Activated CD4-positive, alpha-beta T cell treated with anti-CD3 and anti-CD28 coated beads, Interleukin-2, Interleukin-4, amounts not matched to agents 100 ng/mL and 50 ng/mL, durations not matched to agents 16 hours and 8 hours (primary cell): ENCODE data around the gene TAS1R2.
"Not testable (repeated sequence)": the region's sequence is repeated elsewhere in the genome, so short reads cannot be mapped to it uniquely, and the experiment has no call there.

Source experiments
- DNase-seq: peaks from one replicate; pipeline ENCODE4 v3.0.0-alpha.2; 2020; ENCODE audit warnings: low spot score

The TAS1R2 gene

DNA sequence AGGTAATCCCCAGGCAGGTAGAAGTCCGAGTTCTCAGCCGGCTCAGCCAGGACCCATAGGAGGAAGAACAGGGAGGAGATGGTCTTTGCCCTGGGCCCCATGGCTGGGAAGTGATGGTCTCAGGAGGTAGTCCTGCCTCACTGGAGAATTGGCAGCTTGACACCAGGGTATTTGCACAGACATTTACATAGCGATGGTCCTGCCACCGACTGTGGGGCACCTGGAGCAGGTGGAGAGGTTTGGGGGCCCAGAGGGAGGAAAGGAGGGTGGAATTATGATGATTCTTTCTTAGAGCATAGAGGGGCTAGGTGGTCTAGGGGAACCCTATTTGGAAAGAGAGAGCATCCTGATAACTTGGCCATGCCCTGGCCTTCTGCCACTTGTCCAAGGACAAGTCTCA is at the start of gene TAS1R2:
TSS of gene TAS1R2 (minus strand) at position 101 of the 400 bp plus-strand sequence. CDS start at position 101, 0 bp downstream.
- DNase-seq, result no peak

DNA sequence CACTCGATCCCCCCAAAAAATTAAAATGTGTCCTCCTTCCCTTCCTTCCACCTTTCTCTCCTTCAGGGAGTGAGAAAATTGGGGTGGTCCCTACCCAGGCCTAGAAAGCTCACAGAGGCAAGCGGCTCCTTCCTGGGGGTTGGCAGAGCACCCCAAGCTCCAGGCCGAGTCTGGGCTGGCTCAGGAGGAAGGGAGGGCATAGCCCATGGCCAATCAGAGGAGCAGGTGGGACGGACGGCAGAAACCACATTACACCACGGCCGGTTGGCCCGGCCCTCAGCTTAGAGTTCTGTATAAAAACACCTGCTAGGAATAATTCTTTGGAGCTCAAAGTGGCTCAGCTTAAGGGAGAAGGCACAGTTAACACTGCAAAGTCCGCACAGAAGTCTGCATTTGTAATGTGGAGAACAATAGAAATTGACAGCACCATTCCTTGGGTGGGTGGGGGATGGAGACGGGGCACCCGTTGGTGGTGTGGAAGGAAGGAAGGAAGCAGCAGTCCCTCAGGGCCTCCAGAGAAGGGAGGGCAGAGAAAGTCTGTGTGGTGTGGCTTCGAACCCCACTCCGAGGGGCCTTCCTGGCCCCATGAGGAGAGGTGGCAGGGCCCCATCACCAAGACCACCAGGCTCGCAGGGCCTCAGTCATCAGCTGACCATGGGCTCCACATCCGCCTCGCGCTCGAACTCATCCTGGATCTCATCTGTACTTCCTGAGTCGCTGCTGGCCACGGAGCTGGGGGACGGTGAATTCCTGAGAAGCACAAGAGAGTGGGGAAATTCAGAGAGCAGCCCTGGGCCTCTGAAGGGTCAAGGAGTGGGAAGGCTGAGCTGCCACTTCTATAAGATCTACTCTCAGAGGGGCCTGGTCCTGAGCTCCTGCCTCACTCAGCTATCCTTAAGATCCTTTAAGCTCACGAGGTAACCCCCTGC is 48.7 kb upstream of the TAS1R2 start:
- no peak for DNase-seq

DNA sequence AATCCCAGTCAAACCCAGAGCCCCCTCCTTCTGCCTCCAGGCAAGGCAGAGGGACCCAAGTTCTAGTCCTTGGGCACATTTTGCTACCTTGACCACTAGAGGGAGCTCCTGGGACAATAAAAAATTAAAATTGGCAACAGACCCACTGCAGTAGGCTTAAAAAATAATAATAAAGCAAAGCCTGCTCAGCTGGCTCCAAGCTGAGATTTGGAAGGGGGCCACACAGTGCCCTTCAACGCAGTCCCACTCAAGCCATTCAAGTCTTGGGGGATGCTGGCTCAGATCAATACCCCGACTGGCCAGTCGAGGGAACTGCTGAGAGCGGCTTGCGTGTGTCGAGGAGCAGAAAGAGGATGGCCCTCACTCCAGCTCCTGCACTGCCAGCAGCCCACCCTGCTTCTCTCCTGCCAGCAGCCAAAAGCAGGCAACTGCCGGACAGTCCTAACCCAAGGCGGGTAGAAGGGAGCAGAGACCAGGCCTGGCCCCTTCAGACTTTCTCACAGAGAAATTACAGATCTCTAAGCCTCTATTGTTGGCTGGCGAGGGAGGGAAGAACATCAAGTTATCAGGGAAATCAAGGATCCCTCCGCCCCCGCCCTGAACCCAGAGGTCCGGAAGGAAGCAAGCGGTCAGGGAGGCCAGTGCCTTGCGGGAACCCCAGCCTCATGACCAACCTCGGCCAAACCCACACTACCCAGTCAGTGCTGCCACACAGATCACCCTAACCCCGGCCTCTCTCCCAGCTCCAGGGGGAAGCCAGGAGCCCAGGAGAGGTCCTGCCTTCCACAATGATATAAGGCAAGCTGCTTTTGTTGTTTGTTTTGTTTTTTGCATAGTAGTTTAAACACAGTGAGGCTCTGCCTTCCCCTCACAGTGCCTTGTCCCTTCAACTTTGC is 47.8 kb upstream of the TAS1R2 start:
- DNase-seq, result peak; percentile 77

DNA sequence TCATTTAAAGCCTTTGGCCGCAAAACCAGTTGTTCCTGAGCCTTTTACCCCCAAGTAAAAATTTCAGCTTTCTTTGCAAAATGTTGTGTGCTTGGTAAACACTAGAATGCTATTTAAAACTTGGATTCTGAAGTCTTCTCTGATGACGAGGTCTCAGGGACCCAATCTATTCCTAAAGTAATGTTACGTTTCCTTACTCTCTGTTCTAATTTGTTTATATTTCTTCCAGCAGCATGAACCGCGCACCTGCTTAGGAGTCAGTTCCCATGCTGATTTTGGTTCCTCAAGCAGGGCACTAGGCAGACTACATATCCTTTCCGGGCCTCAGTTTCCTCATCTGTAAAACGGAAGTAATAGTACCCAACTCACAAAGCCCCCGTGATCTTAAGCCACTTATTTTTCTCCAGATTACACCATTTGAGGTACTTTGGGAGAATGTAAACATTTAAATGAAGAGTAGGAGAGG is 43.9 kb upstream of the TAS1R2 start:
- no peak for DNase-seq

DNA sequence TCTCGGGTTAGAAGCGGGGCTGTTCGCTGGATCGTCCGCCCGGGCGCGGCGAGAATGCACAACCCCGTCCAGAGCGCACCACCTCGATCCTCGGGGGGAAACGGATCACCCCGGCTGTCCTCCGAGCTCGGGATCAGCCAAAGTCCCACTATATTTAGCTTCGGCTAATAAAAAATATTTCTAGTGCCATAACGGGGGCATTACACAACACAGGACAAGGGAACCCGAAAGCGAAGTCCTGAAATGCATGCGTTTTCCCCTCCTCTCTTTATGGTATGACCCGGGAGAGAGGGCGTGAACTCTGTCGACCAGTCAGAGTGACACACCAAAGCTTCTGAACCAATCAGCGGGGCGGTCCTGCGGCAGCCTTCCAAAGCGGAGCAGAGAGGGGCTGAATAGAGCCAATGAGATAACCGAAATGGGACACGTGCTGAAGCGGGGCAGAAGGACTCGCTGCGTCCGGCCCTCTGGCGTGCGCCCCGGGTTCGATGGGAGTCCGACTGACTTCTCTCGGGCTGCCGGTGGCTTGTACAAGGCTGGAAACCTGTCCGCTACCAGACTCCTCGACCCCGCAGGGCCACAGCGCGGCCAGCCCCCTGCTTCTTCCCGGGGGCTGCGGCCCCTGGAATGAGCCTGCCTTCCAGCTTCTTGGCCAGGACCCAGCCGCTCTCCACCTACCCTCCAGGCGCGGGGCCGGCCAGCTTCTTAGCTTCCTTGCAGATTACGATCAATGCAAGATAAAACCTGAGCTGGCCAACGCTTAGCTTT is 43.2 kb upstream of the TAS1R2 start, which contains the start of gene ALDH4A1:
TSS of gene ALDH4A1 (minus strand) at position 33 of the 768 bp plus-strand sequence. CDS start at position 1, 32 bp downstream.
- peak; percentile 97 for DNase-seq

DNA sequence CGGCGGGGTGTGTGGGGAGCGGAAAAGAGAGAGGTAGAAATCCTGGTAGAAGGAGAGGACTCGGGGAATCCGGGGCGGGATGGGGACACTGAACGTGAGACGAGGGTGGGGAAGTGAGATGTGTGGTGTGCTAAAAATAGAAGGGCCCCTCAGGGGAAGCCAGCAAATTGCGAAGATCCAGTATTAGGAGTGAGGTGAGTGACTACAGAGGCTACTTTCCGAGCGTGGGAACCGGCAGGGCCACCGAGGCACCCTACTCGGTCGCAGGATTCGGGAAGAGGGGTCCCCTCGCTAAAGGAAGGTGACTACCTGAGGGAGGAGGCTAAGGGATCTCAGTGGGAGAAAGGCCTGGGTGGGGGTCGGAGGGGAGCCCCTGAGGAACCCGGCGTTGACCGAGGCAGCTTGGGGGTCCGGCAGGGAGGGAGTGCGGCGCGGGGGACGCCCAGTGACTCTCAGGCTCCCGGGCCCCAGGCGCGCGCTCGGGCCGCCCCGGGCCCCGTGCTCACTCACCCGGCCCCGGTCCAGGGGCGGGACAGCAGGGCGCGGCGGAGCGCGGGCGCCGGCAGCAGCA is 42.6 kb upstream of the TAS1R2 start:
- DNase-seq, result no peak

DNA sequence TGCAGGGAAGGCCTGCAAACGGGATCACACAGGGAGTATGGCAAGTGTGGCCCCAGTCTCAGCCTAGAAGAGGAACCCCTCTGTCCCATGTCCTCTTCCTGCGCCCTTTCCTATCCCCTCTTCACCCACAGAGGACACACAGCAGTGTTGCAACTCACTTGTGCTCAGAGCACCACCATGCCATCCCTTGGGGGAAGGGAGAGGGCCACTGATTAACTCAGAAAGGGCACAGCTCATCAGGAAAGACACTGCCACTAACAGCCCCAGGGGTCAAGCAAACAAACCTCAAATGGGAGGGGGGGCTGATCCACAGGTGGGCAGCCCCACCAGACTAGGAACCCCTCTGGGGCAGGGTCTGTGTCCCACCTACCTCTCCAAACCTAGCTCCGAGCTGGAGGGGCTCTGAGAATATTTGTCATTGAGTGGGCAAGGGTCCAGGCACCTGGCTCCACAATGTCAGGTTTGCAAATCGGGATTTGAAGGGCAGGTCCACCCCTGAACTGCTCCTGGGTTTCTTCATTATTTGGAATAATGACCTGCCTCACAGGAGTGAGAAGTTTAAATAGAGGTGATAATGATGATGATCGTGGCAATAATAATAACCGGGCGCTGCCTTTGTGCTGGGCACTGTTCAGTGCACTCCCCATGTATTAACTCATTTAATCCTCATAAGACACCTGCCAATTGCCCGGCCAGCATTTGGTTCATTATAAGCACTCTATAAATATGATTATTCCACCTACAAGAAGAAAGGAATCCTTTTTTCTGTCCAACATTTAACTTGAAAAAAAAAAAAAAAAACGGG is 41.9 kb upstream of the TAS1R2 start:
- no peak for DNase-seq

DNA sequence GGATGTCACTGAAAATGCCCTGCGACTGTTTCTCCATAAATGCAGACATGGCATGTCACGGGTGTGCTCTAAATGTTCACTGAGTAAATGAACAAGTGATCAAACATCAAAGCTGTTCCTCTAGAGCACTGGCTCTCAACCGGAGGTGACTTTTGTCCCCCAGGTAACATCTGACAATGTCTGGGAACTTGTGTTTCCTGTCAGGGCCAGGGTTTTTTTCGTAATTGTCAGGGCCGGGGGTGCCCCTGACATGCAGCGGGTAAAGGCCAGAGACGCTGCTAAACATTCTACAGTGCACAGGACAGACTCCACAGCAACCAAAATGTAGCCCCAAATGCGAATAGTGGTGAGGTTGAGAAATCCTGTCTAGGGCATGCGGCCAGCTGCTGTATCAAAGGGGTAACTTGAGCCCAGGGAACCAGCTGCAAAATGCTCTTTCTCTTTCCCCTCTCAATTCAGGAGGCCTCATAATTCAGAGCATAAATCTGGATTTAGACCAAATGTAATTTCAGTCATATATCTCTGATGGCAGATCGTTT is 40.9 kb upstream of the TAS1R2 start:
- no peak for DNase-seq

DNA sequence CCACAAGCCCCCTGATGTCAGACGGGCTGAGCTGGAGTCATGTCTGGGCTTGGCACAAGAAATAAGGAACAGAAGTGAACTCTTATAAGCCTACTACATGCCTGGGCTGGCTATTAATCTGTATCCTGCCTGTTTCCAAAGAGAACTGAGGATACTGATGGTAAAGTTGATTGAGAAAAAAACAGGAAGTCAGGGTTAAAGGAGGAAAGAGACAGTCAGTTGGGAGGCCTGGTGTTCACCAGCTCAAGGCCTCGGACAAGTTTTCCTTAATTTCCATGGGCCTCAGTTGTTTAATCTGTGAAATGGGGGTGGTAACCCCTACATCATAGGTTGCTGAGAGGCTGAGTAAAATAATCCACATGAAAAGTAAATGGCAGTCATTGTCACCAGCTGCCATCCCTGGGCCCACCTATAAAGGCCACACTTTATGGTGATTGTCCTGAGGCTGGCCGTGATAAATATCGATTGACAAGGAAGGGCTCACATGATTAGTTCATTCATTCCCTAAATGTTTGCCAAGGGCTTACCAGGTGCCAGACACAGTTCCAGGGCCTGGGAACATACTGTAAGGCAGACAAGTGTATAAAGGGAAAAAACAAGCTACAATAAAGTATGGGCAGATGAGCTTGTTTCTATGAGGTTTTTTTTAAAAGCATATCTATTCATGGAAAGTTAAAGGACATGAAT is 40.0 kb upstream of the TAS1R2 start:
- no peak for DNase-seq

DNA sequence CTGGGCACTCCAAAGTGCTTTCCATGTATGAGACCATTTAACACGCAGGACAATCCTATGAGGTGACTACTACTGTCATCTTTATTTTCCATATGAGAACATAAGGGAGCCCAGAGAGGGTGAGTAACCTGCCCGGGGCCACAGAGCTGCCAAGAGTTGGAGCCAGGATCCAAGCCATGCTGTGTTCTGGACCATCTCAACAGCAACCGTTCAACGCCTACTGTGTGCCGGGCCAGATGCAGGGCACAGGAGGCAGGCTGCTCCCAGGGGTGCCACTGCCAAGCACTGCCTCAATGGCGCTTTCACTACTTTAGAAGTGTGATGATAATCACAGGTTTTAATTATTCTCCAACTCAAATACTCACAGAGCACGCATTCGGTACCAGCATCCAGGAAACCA is 39.1 kb upstream of the TAS1R2 start:
- no peak for DNase-seq

DNA sequence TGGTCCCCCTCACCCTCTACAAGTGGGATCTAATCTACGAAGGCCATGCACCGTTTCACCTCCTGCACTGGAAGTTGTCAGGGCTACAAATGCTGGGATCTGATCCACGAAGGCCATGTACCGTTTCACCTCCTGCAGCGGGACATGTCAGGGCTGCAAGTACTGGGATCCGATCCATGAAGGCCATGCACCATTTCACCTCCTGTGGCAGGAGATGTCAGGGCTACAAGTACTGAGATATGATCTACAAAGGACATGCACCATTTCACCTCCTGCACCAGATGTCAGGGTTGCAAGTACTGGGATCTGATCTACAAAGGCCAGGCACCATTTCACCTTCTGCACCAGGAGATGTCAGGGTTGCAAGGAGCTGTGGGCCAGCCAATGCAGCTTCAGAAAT is 35.9 kb upstream of the TAS1R2 start:
- no peak for DNase-seq

DNA sequence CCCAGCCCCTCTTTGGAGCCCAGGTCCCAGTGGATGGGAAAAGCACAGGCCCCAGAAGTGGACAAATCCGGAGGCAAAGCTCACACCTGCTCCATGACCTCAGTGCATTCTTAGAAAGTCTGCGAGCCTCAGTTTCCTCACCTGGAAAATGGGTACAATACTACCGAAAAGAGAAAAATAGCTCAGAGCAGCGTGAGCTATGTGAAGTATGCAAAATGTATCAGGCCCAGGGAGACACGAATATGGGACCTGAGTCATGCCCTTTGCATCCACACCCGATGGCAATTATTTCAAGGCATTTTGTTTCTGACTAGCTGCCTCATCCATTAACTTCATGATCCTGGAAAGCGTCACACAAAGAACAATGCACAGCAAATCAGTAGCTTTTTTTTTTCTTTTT is 33.7 kb upstream of the TAS1R2 start:
- DNase-seq, result no peak

DNA sequence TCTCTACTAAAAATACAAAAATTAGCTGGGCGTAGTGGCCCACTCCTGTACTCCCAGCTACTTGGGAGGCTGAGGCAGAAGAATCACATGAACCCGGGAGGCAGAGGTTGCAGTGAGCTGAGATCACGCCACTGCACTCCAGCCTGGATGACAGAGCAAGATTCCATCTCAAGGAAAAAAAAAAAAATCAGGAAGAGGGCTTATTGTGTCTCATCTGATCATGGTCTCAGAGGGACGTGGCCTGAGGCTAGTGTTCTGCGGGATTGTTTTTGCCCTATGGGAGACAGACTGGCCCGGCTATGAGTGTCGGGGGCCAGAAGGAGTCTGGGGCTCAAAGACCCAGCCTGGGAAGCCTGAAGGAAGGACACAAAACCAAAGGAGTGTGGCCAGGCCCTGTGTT is 32.4 kb upstream of the TAS1R2 start:
- DNase-seq, result not testable (repeated sequence)

DNA sequence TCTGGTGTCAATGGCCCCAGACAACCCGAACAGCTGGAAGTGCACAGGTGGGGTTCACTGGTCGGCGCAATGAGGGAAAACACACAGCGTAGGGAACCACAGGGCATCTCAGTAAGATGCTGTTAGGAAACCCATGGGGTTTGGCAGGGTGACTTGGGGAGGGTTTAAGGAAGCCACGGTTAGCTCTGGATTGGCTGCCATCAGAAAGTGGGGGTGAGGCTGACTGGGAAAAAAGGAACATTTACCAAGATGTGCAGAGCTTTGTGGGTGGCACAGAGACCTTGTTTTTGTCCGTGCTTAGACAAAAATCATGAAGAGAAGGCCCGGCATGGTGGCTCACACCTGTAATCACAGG is 31.9 kb upstream of the TAS1R2 start:
- DNase-seq, result no peak

DNA sequence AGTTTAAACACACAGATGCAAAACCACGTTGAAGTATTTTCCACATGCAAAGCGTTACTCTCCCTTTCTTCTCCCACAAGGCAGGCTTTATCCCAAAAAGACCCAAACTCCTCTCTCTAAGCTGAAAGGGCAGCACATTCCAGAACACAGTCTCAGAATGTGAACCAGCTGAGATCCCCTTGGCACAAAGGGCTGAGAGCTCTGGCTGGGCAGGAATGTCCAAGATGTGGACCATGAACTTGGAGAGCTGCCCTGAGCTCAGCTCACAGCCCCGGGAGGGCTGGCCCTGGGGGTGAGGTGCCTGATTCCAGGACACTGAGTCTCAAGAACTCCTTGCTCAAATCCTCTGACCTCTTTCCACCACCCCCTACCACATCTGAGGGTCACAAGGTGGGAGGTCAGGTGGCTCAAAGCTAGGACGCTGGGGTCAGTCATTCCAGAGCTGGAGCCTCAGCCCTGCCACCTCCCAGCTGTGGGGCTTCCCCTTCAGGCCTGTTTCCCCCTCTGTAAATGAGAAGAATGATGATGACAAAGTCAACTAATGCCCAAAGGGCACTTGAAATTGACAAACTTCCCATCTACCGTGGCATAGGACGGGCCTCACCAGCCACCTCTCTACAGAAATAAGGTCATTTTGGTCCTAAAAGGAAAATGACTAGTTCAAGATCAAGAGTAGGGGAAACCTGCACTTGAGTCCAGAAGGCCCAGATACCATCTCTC is 31.4 kb upstream of the TAS1R2 start:
- DNase-seq, result no peak

DNA sequence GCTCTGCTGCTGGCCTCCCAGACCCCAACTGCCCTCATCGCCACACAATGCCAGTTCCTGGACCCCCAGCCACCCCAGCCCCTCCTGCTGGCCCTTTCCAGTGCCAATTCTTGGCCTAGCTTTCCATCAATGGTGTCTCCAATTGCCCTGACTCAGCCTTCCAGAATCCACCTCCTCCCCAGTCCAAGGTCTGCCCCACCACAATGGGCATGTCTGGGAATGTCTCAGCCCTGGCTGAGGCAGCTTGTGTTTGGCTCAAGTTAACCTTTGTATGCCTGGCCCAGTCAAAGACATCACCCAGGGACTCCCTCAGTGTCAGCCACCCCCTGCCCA is 26.5 kb upstream of the TAS1R2 start:
- DNase-seq, result no peak

DNA sequence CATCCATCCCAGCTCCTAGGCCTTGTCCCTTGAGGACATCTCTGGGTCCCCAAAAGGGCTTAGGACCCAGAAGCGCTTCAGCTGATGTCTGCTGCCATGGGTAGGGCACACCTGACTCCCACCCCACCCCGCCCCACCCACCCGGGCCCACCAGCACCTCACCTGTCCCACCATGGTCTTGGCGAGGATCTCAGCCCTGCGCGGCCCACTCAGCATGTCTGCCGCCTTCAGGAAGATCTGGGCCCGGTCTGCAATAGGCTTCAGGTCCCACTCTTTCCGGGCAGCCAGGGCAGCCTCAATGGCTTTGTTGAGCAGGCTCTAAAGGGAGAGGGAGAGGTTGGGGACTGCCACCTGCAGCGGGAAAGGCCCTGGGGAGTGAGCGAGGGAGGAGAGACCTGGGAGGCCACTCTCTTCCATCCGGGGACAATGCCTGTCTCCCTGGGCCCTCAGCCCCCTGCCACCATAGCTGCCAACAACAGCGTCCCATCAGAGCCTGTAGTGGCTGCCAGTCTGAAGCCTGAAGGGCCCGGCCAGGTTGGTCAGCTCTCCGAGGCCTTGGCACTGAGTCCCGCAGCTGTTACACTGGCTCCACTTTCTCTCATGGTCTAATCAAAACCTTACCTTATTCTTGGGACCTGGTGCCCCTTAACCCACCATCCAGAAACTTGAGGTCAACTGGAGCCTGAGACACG is 26.0 kb upstream of the TAS1R2 start:
- DNase-seq, result no peak

DNA sequence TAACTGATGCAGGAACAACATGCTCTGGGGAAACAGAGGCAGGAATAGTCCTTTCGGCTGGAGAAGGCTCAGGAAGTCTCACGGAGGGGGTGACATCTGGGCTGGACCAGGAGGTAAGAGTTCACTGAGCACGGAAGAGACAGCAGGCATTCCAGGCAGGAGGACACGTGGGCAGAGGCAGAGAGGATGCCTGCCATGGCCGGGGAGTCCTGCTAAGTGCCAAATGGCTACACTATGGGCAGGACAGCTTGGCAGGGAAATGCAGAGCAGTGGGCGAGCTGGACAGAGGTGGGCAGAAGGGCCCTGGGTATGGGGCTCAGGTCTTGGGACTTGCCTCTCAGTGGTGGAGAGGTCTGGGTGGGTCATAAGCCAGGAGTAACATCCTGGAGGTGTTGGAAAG is 25.3 kb upstream of the TAS1R2 start:
- DNase-seq, result no peak

DNA sequence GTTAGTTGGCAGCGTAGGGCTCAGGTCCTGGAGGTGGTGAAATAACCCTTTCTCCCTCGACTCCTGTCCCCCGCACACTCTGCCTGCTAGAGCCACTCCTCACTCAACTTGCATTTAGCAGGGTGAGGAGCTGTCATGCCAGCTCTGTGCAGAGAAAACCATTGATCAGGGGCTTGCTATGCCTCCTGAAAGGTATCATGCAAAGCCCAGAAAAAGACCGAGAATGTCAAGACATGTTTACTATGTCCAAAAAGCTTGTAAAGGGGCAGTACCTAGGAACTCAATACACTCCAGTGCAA is 24.9 kb upstream of the TAS1R2 start:
- DNase-seq, result no peak
